Measurements from ENCODE around the gene MAP3K19. TPM values are rescaled to one million over a fixed set of nuclear protein-coding genes. Genes with fewer than 3 reads are reported as not detected.
A peak's percentile ranks its signal among the peaks of the same experiment; 100 is the strongest.

MAP3K19 gene
- total RNA-seq, 1 experiment from 2014 or later = not detected

GRCh38 chr2:135048122-135048521, 875 bp upstream of the MAP3K19 start:
- no TSS peak for BruUV-seq (replicated peaks)
- POLR2A ChIA-PET = no interaction called here
- Histone ChIP-seq H3K36me3 (ENCODE audit: control insufficient read depth, insufficient read depth, low read length) (peaks cover 3% of the 10 kb centered on the region; the same call in 1 of the 2 replicates), H3K4me1 (ENCODE audit: control insufficient read depth, insufficient read depth, low read length) (peaks cover 3% of the 10 kb centered on the region), H3K27me3 (ENCODE audit: control insufficient read depth, insufficient read depth, low read length) (peaks cover 10% of the 10 kb centered on the region; the same call in 1 of the 2 replicates), H3K9me3 (ENCODE audit: control insufficient read depth, insufficient read depth, low read depth, low read length) (no peaks in the 10 kb centered on the region), H3K27ac (ENCODE audit: low read length) (no peak overlapping the region), H3K4me3 (ENCODE audit: low read depth in 2 of 2, low read length in 2 of 2) (no peak overlapping the region)
- intact Hi-C loops (cut with micrococcal nuclease; ENCODE audit: unreplicated experiment) = no loop called here
- CTCF ChIA-PET = interaction anchor here (0.8 kb wide), 1 partner anchor 47 kb away, joined by 3 read pairs; no protein-coding TSS in a partner anchor
- TF ChIP-seq SIN3A (IDR thresholded peaks at IDR 0.05; ENCODE audit: borderline replicate concordance, insufficient read depth, low read depth, low read length) = no peak
- TF ChIP-seq, protein P1, sequence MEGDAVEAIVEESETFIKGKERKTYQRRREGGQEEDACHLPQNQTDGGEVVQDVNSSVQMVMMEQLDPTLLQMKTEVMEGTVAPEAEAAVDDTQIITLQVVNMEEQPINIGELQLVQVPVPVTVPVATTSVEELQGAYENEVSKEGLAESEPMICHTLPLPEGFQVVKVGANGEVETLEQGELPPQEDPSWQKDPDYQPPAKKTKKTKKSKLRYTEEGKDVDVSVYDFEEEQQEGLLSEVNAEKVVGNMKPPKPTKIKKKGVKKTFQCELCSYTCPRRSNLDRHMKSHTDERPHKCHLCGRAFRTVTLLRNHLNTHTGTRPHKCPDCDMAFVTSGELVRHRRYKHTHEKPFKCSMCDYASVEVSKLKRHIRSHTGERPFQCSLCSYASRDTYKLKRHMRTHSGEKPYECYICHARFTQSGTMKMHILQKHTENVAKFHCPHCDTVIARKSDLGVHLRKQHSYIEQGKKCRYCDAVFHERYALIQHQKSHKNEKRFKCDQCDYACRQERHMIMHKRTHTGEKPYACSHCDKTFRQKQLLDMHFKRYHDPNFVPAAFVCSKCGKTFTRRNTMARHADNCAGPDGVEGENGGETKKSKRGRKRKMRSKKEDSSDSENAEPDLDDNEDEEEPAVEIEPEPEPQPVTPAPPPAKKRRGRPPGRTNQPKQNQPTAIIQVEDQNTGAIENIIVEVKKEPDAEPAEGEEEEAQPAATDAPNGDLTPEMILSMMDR (IDR thresholded peaks at IDR 0.05) = no peak
- no peak for TF ChIP-seq POLR2AphosphoS5 (IDR thresholded peaks at IDR 0.05; ENCODE audit: low read depth, low read length)
- no peak for TF ChIP-seq TCF7L2 (IDR thresholded peaks at IDR 0.05; ENCODE audit: low read depth, low read length)
- TF ChIP-seq, protein P2, sequence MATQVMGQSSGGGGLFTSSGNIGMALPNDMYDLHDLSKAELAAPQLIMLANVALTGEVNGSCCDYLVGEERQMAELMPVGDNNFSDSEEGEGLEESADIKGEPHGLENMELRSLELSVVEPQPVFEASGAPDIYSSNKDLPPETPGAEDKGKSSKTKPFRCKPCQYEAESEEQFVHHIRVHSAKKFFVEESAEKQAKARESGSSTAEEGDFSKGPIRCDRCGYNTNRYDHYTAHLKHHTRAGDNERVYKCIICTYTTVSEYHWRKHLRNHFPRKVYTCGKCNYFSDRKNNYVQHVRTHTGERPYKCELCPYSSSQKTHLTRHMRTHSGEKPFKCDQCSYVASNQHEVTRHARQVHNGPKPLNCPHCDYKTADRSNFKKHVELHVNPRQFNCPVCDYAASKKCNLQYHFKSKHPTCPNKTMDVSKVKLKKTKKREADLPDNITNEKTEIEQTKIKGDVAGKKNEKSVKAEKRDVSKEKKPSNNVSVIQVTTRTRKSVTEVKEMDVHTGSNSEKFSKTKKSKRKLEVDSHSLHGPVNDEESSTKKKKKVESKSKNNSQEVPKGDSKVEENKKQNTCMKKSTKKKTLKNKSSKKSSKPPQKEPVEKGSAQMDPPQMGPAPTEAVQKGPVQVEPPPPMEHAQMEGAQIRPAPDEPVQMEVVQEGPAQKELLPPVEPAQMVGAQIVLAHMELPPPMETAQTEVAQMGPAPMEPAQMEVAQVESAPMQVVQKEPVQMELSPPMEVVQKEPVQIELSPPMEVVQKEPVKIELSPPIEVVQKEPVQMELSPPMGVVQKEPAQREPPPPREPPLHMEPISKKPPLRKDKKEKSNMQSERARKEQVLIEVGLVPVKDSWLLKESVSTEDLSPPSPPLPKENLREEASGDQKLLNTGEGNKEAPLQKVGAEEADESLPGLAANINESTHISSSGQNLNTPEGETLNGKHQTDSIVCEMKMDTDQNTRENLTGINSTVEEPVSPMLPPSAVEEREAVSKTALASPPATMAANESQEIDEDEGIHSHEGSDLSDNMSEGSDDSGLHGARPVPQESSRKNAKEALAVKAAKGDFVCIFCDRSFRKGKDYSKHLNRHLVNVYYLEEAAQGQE (IDR thresholded peaks at IDR 0.05; ENCODE audit: insufficient read depth in 1 of 2, low read depth in 2 of 2, low read length in 1 of 2) = no peak
- in situ Hi-C loops (cut with HindIII; ENCODE audit: low pct_unique_long_range_greater_than_20kb, low sequenced_read_pairs) = no loop called here
- DNase-seq (ENCODE audit: low read depth, low spot score) (no peak), ATAC-seq (no peak)

DNA sequence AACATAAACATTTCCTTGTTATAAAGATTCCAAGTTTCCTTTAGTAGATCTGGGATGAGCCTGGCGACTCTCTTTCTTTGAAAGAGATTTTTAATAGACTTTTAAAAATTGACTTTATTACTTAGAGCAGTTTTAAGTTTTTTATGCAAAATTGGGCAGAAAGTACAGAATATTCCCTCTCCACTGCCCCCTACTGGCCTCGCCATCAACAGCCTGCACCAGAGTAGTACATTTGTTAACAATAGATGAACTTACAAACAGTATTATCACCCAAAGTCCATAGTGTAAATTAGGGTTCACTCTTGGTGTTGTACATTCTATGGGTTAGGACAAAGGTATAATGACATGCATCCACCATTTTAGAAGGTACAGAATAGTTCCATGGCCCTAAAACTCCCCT, 3.9 kb downstream of the MAP3K19 start:
- in situ Hi-C loops (cut with HindIII; ENCODE audit: low pct_unique_long_range_greater_than_20kb, low sequenced_read_pairs) (no loop called here), intact Hi-C loops (cut with micrococcal nuclease; ENCODE audit: unreplicated experiment) (no loop called here)
- Histone ChIP-seq H3K4me3 (ENCODE audit: low read depth in 2 of 2, low read length in 2 of 2) (no peak overlapping the region), H3K27ac (ENCODE audit: low read length) (no peak overlapping the region), H3K27me3 (ENCODE audit: control insufficient read depth, insufficient read depth, low read length) (peaks cover 10% of the 10 kb centered on the region; the same call in 1 of the 2 replicates), H3K4me1 (ENCODE audit: control insufficient read depth, insufficient read depth, low read length) (no peaks in the 10 kb centered on the region; the same call in 1 of the 2 replicates), H3K36me3 (ENCODE audit: control insufficient read depth, insufficient read depth, low read length) (no peaks in the 10 kb centered on the region), H3K9me3 (ENCODE audit: control insufficient read depth, insufficient read depth, low read depth, low read length) (no peaks in the 10 kb centered on the region)
- ATAC-seq (no peak), DNase-seq (ENCODE audit: low read depth, low spot score) (no peak)
- TF ChIP-seq, protein P1 (IDR thresholded peaks at IDR 0.05) = peak; percentile 64
- TF ChIP-seq, protein P2 (IDR thresholded peaks at IDR 0.05; ENCODE audit: insufficient read depth in 1 of 2, low read depth in 2 of 2, low read length in 1 of 2) = no peak
- CTCF ChIA-PET = no interaction called here
- POLR2A ChIA-PET = no interaction called here
- no TSS peak for BruUV-seq (replicated peaks)

Data from Panc1 (cell line).